Fibroblast of villous mesenchyme (primary cell): ENCODE data around the gene RPS6KL1. TPM values are rescaled to one million over a fixed set of nuclear protein-coding genes. Genes with fewer than 3 reads are reported as not detected.

ENCODE experiments used
- DNase-seq: peaks from one replicate; pipeline ENCODE4 v3.0.0-alpha.2; 2010; ENCODE audit warnings: low read depth
- H3K4me3 ChIP-seq: 2 replicates; pipeline ENCODE4 v1.5.1; 2011; ENCODE audit warnings: low read depth, mild to moderate bottlenecking, low read length
- total RNA-seq: library from RNA; depleted of rRNA; stranded (reverse); fragments of >200 nt; gene quantifications from 2 replicates; pipeline ENCODE4 v1.2.3, GENCODE V29; 2012
- TF ChIP-seq, protein P1 (sequence below): IDR thresholded peaks from 2 replicates; pipeline ENCODE4 v1.5.1; 2012; ENCODE audit warnings: low read depth, mild to moderate bottlenecking, low read length; ENCODE audit not compliant: insufficient read depth

Gene RPS6KL1
- total RNA-seq, 1 donor: 2.2 TPM

DNA sequence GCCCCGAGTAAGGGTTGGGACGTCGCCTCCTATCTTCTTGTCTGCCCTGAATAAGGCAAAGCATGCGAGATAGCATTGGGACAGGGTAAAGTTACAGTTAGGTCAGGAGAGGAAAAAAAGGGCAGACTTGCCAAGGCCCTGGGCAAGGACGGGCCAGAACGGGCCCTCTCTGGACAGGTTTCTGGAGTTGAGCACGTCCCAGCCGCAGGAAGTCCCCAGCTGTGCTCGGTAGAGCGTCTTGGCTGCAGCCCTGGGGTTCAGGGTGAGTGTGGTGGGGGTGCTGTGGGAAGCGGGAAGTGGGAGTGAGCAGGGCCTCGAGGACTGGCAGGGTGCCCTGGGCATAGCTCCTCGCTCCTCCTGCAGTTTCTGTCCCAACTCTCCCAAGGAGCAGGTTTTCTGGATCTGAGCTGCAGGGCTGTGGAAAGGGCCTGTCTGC, 5.4 kb downstream of the RPS6KL1 start:
- TF ChIP-seq, protein P1, sequence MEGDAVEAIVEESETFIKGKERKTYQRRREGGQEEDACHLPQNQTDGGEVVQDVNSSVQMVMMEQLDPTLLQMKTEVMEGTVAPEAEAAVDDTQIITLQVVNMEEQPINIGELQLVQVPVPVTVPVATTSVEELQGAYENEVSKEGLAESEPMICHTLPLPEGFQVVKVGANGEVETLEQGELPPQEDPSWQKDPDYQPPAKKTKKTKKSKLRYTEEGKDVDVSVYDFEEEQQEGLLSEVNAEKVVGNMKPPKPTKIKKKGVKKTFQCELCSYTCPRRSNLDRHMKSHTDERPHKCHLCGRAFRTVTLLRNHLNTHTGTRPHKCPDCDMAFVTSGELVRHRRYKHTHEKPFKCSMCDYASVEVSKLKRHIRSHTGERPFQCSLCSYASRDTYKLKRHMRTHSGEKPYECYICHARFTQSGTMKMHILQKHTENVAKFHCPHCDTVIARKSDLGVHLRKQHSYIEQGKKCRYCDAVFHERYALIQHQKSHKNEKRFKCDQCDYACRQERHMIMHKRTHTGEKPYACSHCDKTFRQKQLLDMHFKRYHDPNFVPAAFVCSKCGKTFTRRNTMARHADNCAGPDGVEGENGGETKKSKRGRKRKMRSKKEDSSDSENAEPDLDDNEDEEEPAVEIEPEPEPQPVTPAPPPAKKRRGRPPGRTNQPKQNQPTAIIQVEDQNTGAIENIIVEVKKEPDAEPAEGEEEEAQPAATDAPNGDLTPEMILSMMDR: no peak
- DNase-seq: no peak
- no peak overlapping the region for H3K4me3 ChIP-seq

DNA sequence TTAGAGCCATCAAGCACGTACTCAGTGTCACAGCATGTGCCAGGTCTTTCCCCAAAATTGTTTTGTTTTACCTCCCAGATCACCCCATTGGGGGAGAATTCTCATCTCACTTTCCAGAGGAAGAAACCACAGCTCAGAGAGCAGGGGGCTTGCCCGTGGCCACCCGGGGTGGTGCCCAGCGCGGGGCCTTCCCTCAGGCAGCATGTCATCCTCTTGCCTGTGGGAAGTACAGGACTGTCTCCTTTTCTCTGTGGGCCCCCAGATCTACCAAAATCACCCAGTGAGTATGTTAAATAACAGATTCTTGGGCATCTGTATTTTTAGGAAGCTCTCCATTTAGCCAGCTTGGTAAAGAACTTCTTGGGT, 5.9 kb downstream of the RPS6KL1 start:
- no peak for DNase-seq
- no peak overlapping the region for H3K4me3 ChIP-seq
- TF ChIP-seq, protein P1: no peak

GRCh38 chr14:74915826-74916225, 7.2 kb downstream of the RPS6KL1 start:
- TF ChIP-seq, protein P1: no peak
- H3K4me3 ChIP-seq: no peak overlapping the region
- DNase-seq: no peak

- TF ChIP-seq, protein P1: no peak
- DNase-seq: no peak
These were observed 7.6 kb downstream of the RPS6KL1 start for GRCh38 chr14:74915426-74915825.

DNA sequence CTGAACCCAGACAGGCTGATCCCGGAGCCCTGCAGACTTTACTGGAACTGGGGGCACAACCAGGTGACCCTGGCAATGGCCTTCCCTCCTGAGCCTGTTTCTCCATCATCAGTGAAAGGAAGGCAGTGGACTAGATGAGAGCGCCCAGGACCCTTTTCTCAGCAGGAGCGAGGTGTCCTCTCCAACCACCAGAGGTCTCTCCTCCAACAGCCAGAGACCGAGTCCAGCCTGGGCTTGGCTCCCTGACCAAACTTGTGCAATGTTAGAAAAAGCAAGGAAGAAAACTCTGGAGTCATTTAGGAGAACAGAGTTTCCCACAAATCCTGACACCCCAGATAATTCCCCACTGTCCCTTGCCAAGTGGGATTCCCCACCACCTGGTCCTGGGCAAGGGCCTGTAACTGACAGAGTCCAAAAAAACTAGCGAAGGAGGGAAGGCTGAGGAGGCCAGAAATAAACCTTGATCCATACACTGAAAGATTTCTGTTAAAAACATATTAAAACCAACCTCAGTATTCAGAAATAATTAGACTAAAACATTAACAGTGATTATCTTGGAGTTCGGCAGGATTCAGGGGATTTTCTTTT, 9.0 kb downstream of the RPS6KL1 start:
- peak; percentile 81 for DNase-seq
- TF ChIP-seq, protein P1: peak; percentile 93
- H3K4me3 ChIP-seq: no peak overlapping the region

More at GRCh38 chr14:74915426-74915825, 7.6 kb downstream of the RPS6KL1 start:
- no peak overlapping the region for H3K4me3 ChIP-seq

GRCh38 chr14:74913393-74913910, 9.6 kb downstream of the RPS6KL1 start:
- TF ChIP-seq, protein P1: no peak
- H3K4me3 ChIP-seq: no peak overlapping the region
- no peak for DNase-seq

DNA sequence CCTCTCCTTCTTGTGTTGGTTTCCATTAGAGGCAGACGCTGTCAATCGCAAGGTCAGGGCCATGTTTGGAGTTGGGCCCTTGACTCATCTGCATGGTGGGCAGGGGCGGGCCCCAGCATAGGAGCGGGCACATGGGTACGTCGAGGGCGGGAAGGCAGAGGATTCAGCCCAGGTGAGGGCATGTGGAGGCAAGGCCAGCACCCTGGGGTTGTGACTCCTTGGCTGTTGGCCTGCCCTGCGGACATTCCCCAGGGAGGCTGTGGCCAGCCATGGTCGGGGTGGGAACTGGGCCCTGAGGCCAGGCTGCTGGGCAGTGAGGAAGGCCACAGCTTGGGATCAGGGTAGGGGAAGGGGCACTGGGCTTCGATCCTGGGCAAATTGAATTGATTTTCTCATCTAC, 10.3 kb downstream of the RPS6KL1 start:
- H3K4me3 ChIP-seq: no peak overlapping the region
- TF ChIP-seq, protein P1: no peak
- no peak for DNase-seq
